Left hindlimb (tissue), 1 donor: Measurements from ENCODE around the gene KRT76.
"Not testable (repeated sequence)": the region's sequence is repeated elsewhere in the genome, so short reads cannot be mapped to it uniquely, and the experiment has no call there.

ENCODE experiments used
- DNase-seq: peaks from one replicate; pipeline ENCODE4 v3.0.0-alpha.2; 2018

KRT76 gene

GRCh38 chr12:52779914-52780313 lies 2.8 kb upstream of the KRT76 start:
- DNase-seq, result no peak

- DNase-seq, result no peak
Observed at GRCh38 chr12:52778833-52779232, 1.7 kb upstream of the KRT76 start.

- DNase-seq, result no peak
Observed at GRCh38 chr12:52777566-52777965, 421 bp upstream of the KRT76 start.

- no peak for DNase-seq
Observed at GRCh38 chr12:52776435-52776834, 710 bp downstream of the KRT76 start.

GRCh38 chr12:52774629-52775250 lies 2.4 kb downstream of the KRT76 start:
- no peak for DNase-seq

- no peak for DNase-seq
Observed at GRCh38 chr12:52772772-52773171, 4.4 kb downstream of the KRT76 start.

GRCh38 chr12:52772188-52772587 lies 5.0 kb downstream of the KRT76 start:
- DNase-seq, result no peak

GRCh38 chr12:52771505-52771904 lies 5.6 kb downstream of the KRT76 start:
- no peak for DNase-seq

GRCh38 chr12:52771088-52771487 lies 6.1 kb downstream of the KRT76 start:
- DNase-seq, result no peak

- no peak for DNase-seq
Observed at GRCh38 chr12:52769946-52770345, 7.2 kb downstream of the KRT76 start.

GRCh38 chr12:52769354-52769753 lies 7.8 kb downstream of the KRT76 start:
- no peak for DNase-seq

- no peak for DNase-seq
Observed at GRCh38 chr12:52768479-52769200, 8.5 kb downstream of the KRT76 start.

GRCh38 chr12:52767427-52767826 lies 9.7 kb downstream of the KRT76 start:
- DNase-seq, result no peak

- DNase-seq, result no peak
Observed at GRCh38 chr12:52767020-52767379, 10.1 kb downstream of the KRT76 start.

- no peak for DNase-seq
Observed at GRCh38 chr12:52766351-52767019, 10.7 kb downstream of the KRT76 start.

- DNase-seq, result no peak
Observed at GRCh38 chr12:52765702-52766101, 11.4 kb downstream of the KRT76 start.

- no peak for DNase-seq
Observed at GRCh38 chr12:52763991-52764390, 13.2 kb downstream of the KRT76 start.

- DNase-seq, result no peak
Observed at GRCh38 chr12:52763036-52763659, 14.0 kb downstream of the KRT76 start.

- DNase-seq, result no peak
Observed at GRCh38 chr12:52761802-52762201, 15.3 kb downstream of the KRT76 start.

- not testable (repeated sequence) for DNase-seq
Observed at GRCh38 chr12:52761218-52761617, 15.9 kb downstream of the KRT76 start.

GRCh38 chr12:52760623-52761022 lies 16.5 kb downstream of the KRT76 start:
- no peak for DNase-seq

GRCh38 chr12:52759695-52760094 lies 17.4 kb downstream of the KRT76 start:
- DNase-seq, result no peak

GRCh38 chr12:52759218-52759617 lies 17.9 kb downstream of the KRT76 start:
- DNase-seq, result no peak
